Measurements from ENCODE around the gene LRFN2.

Gene LRFN2

GRCh38 chr6:40343318-40343876 lies 243.8 kb downstream of the LRFN2 start:
- no peak for DNase-seq

GRCh38 chr6:40342723-40343122 lies 244.4 kb downstream of the LRFN2 start:
- no peak for DNase-seq

GRCh38 chr6:40341726-40342125 lies 245.4 kb downstream of the LRFN2 start:
- DNase-seq, result no peak
